ENCODE data around the gene LAMC3. TPM values are rescaled to one million over a fixed set of nuclear protein-coding genes. Genes with fewer than 3 reads are reported as not detected.

The LAMC3 gene
- total RNA-seq, 1 experiment from 2014 or later = not detected

- CTCF ChIA-PET = interaction anchor here (0.7 kb wide), 1 partner anchor 113 kb away, joined by 3 read pairs; no protein-coding TSS in a partner anchor
- TF ChIP-seq CTCF (IDR thresholded peaks at IDR 0.05; ENCODE audit: unreplicated experiment) = no peak
Observed at GRCh38 chr9:130982636-130983358, 26.2 kb upstream of the LAMC3 start.

GRCh38 chr9:130983359-130983670 is 25.7 kb upstream of the LAMC3 start:
- DNase-seq (ENCODE audit: unreplicated experiment) = no peak
- no peaks in the 10 kb centered on the region for H3K4me1 Mint-ChIP-seq (ENCODE audit: insufficient read depth, unreplicated experiment)
- no peaks in the 10 kb centered on the region for H3K9me3 Mint-ChIP-seq (ENCODE audit: unreplicated experiment)
- BruUV-seq (replicated peaks) = no TSS peak
- H3K27ac Mint-ChIP-seq (ENCODE audit: low read depth, unreplicated experiment) = no peak overlapping the region
- no peak overlapping the region for H3K4me3 Mint-ChIP-seq (ENCODE audit: unreplicated experiment)
- POLR2A ChIA-PET = no interaction called here
- no peak for TF ChIP-seq CTCF (IDR thresholded peaks at IDR 0.05; ENCODE audit: unreplicated experiment)
- intact Hi-C loops (cut with micrococcal nuclease) = no loop called here
- no peaks in the 10 kb centered on the region for H3K27me3 Mint-ChIP-seq (ENCODE audit: insufficient read depth, unreplicated experiment)
- CTCF ChIA-PET = interaction anchor here (0.7 kb wide), 1 partner anchor 57 kb away, joined by 3 read pairs; no protein-coding TSS in a partner anchor
- peaks cover 8% of the 10 kb centered on the region for H3K36me3 Mint-ChIP-seq (ENCODE audit: insufficient read depth, unreplicated experiment)

More at GRCh38 chr9:130982636-130983358, 26.2 kb upstream of the LAMC3 start:
- DNase-seq (ENCODE audit: unreplicated experiment) = no peak
- Mint-ChIP-seq H3K27me3 (ENCODE audit: insufficient read depth, unreplicated experiment) (no peaks in the 10 kb centered on the region), H3K9me3 (ENCODE audit: unreplicated experiment) (no peaks in the 10 kb centered on the region), H3K4me3 (ENCODE audit: unreplicated experiment) (no peak overlapping the region), H3K27ac (ENCODE audit: low read depth, unreplicated experiment) (no peak overlapping the region), H3K4me1 (ENCODE audit: insufficient read depth, unreplicated experiment) (no peaks in the 10 kb centered on the region), H3K36me3 (ENCODE audit: insufficient read depth, unreplicated experiment) (peaks cover 8% of the 10 kb centered on the region)
- POLR2A ChIA-PET = no interaction called here
- BruUV-seq (replicated peaks) = no TSS peak
- intact Hi-C loops (cut with micrococcal nuclease) = no loop called here

DNA sequence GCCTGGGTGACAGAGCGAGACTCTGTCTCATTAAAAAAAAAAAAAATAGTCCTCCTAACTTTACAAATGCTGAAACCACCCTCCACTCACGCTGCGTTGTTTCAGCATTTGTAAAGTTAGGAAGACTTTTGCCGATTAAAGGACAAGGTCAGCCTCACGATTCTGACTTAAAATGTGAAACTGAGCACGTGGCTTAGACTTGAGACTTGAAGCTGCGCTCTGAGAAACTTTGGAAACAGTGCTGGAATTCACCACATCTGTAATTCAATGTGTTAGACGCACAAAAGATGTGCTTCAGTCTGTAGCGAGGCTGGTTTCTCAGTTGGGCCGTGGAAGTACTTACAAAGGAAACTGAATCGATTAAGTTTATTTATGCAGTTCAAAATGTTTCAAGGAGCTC is 25.0 kb upstream of the LAMC3 start:
- intact Hi-C loops (cut with micrococcal nuclease) = no loop called here
- Mint-ChIP-seq H3K4me3 (ENCODE audit: unreplicated experiment) (no peak overlapping the region), H3K4me1 (ENCODE audit: insufficient read depth, unreplicated experiment) (no peaks in the 10 kb centered on the region), H3K9me3 (ENCODE audit: unreplicated experiment) (no peaks in the 10 kb centered on the region), H3K27ac (ENCODE audit: low read depth, unreplicated experiment) (no peak overlapping the region), H3K36me3 (ENCODE audit: insufficient read depth, unreplicated experiment) (peaks cover 8% of the 10 kb centered on the region), H3K27me3 (ENCODE audit: insufficient read depth, unreplicated experiment) (no peaks in the 10 kb centered on the region)
- no peak for TF ChIP-seq CTCF (IDR thresholded peaks at IDR 0.05; ENCODE audit: unreplicated experiment)
- BruUV-seq (replicated peaks) = no TSS peak
- ChIA-PET CTCF (interaction anchor here (0.7 kb wide), 1 partner anchor 57 kb away, joined by 3 read pairs; no protein-coding TSS in a partner anchor), POLR2A (interaction anchor here (1.3 kb wide), 1 partner anchor 21 kb away, joined by 3 read pairs; no protein-coding TSS in a partner anchor)
- no peak for DNase-seq (ENCODE audit: unreplicated experiment)

DNA sequence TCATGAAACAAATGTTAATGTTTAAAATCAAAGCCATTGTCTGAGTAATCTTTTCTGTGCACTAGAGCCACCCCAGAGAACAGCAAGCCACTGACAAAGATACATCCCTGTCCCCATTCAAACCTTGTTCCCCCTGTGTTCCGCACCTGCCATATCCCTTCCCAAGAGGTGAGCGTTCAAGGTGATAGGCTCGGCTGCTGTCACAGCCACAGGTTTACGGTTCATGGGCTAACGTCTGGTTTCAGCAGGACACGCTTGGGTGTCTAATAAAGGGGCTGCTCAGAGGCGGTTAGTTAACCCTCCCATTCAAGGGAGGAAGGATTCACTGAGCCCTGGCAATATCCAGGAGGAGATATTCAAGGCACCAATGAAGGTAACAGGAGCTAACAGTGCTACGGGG is 24.5 kb upstream of the LAMC3 start:
- intact Hi-C loops (cut with micrococcal nuclease) = no loop called here
- Mint-ChIP-seq H3K9me3 (ENCODE audit: unreplicated experiment) (no peaks in the 10 kb centered on the region), H3K27me3 (ENCODE audit: insufficient read depth, unreplicated experiment) (no peaks in the 10 kb centered on the region), H3K4me3 (ENCODE audit: unreplicated experiment) (no peak overlapping the region), H3K27ac (ENCODE audit: low read depth, unreplicated experiment) (no peak overlapping the region), H3K36me3 (ENCODE audit: insufficient read depth, unreplicated experiment) (peaks cover 8% of the 10 kb centered on the region), H3K4me1 (ENCODE audit: insufficient read depth, unreplicated experiment) (no peaks in the 10 kb centered on the region)
- ChIA-PET CTCF (interaction anchor here (0.6 to 1.2 kb wide), 2 partner anchors 32 to 62 kb away, joined by 4 to 6 read pairs; no protein-coding TSS in a partner anchor), POLR2A (interaction anchor here (1.3 kb wide), 1 partner anchor 22 kb away, joined by 3 read pairs; no protein-coding TSS in a partner anchor)
- TF ChIP-seq CTCF (IDR thresholded peaks at IDR 0.05; ENCODE audit: unreplicated experiment) = no peak
- no TSS peak for BruUV-seq (replicated peaks)
- DNase-seq (ENCODE audit: unreplicated experiment) = no peak

All from MCF 10A (cell line).